Measurements from ENCODE around the gene ZNF784.

ZNF784 gene

DNA sequence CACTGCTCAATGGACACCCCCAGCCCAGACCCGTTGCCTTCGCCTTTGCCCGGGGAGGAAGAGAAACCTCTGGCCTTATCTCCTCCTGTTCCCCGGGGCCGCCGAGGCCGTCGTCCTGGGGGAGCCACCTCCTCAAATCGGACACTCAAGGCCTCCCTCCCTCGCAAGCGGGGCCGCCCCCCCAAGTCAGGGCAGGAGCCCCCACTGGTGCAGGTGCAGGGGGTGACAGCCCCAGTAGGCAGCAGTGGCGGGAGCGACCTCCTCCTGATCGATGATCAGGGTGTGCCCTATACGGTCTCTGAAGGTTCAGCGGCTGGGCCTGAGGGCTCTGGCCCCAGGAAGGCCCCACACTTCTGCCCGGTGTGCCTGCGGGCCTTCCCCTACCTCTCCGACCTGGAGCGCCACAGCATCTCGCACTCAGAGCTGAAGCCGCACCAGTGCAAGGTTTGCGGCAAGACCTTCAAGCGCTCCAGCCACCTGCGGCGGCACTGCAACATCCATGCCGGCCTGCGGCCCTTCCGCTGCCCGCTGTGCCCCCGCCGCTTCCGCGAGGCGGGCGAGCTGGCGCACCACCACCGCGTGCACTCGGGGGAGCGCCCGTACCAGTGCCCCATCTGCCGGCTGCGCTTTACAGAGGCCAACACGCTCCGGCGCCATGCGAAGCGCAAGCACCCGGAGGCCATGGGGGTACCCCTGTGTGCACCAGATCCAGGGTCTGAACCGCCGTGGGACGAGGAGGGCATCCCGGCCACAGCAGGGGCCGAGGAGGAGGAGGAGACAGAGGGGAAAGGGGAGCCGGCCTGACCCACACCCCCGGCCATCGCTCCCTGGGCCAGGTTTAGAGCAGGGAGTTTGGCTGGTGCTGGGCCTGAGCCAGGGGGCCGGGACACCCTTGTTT is 22.0 kb downstream of the ZNF784 start:
- DNase-seq (ENCODE audit: low spot score): no peak

DNA sequence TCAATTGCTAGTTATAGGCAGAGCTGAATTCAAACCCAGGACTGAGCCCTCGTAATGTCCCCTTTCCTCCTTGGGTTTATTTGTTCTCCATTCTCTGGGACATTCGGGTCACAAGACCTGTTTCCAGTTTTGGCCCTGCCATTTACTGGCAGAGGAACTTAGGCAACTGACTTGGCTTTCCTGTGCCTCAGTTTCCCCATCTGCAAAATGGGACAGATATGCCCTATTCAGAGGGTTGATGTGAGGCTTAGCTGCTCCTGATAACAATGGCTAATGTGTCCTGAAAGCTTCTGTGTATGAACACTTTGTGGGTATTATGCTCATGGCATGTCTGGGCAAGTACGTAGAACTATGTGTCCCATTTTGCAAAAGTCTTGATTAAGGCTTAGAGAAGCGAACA is 23.3 kb downstream of the ZNF784 start:
- no peak for DNase-seq (ENCODE audit: low spot score)

DNA sequence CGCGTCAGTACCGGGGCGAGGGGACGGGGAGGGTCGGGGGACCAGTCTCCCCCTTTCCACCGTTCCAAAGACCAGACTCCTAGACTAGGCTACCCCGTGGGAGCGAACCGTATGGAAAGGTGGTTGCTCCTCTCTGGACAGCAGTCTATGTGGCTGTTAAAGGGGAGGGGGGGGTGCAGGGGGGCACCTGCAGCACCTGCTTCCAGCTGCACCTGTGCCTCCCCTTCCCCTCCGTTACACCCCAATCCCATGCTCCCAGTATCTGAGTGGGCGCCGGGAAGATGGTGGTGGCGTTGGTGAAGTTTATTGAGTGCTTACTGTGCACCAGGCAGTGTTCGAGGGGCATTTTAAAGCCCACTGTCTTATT is 23.7 kb downstream of the ZNF784 start:
- no peak for DNase-seq (ENCODE audit: low spot score)

DNA sequence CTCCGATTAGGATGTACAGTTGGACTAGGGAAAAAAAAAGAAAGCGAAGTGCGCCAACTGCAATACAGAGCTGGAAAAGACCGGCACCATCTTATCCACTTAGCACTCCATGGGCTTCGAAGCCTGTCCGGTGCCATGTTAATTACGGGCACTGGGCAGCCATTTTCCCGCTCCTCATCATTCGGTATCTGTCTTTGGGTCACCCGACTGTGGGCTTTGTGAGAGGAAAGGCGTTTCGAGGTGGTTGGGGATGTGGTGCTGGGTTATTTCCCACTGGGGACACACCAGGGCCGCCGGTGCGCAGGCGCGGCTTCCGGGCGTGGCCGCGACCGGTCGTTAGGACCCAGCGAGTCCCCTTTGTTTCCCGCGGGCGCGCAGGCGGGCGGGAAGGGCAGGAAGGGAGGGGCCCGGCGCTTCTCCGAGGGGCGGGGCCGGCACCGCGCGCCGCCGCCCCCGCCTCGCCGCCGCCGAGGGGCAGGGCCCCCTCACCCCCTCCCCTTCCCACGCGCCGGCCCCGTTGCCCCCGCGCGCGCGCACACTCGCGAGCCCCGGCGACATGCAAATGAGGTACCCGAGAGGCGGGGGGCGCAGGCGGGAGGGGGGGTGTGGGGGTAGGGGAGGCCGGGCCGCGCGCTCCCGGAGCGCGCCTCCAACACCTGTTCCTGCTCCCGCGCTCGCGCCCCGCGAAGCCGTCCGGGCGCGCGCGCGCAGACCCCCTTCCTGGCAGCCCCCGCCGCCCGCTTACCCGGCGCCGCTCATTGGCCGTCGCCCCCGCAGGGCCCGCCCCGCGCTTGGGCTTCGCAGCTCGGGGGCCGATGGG is 24.3 kb downstream of the ZNF784 start, which contains the start of gene ZNF524:
Gene ZNF524, plus strand, starts transcription at position 447 of the 820 bp plus-strand sequence. CDS start 1,825 bp downstream, outside the sequence.
- DNase-seq (ENCODE audit: low spot score): peak; percentile 90

DNA sequence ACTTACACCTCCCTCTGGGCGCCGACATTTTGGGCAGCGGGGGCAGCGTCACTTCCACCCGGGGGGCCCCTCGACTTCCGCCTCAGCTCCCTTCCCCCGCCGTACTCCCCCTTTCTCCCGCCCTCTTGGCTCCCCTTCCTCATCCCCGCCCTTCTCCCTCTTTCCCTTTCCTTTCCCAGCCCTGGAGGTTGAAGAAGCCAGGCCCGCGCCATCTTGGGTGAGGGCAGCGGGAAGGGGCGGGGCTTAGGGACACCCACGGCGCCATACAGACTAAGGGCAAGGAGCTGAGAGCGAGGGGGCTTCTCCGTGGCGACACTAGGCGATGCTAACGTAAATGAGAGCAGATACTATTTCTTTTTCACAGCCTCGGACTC is 24.9 kb downstream of the ZNF784 start, which contains the start of gene FIZ1:
Gene FIZ1, minus strand, starts transcription at position 50 of the 374 bp plus-strand sequence. CDS start 1,652 bp downstream, outside the sequence.
- DNase-seq (ENCODE audit: low spot score): peak; percentile 95

DNA sequence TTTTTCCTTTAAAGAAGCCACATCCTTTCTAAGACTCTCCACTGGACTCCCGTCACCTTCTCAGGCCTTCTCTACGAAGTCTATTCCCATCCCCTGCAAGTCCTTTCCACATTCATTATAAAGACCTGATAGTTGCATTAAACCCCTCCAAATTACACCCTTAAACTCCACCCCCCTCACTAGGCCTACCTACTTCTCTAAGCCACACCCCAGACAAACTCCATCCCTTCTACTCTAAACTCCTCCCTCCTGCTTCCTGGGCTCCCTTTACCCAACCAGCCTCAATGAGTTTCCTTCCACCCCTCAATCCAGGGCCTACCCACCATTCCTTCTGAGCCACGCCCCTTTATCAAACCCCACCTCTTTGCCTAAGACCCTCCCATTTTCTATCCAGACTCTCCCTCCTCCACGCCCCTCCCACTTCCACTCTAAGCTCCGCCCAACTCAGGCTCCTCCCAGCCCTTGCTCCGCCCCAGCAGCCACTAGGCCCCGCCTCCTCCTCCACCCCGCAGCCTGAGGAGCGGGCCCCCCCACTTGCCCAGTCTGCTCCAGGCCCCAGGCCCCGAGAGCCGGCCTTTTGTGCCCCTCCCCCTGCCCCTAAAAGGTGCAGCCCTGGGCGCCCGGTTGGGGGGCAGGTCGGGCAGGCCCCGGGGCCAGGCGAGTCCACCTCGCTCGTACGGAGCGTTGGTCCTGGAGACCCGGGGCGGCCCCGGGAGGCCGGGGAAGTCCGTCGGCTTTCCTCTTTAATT is 25.5 kb downstream of the ZNF784 start:
- peak; percentile 91 for DNase-seq (ENCODE audit: low spot score)

- no peak for DNase-seq (ENCODE audit: low spot score)
These were observed 26.3 kb downstream of the ZNF784 start for GRCh38 chr19:55598034-55598433.

- no peak for DNase-seq (ENCODE audit: low spot score)
These were observed 26.9 kb downstream of the ZNF784 start for GRCh38 chr19:55597501-55597921.

DNA sequence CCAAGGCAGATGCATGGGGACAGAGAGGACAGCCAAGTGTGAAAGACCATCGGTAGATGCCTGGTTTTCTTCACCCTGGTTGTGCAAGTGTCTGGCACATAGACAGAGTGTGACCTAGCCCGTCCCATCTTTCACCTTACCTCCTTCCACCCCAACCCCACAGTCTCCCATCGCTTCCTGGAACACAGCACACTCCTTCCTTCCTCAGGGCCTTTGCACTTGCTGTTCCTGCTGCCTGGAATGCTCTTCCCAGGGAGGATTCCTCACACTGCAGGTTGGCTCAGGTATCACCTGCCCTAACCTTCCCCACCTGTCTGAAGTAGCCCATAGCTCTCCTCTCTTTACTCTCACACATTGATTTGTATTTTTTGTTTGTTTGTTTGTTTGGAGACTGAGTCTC is 28.1 kb downstream of the ZNF784 start:
- DNase-seq (ENCODE audit: low spot score): no peak

DNA sequence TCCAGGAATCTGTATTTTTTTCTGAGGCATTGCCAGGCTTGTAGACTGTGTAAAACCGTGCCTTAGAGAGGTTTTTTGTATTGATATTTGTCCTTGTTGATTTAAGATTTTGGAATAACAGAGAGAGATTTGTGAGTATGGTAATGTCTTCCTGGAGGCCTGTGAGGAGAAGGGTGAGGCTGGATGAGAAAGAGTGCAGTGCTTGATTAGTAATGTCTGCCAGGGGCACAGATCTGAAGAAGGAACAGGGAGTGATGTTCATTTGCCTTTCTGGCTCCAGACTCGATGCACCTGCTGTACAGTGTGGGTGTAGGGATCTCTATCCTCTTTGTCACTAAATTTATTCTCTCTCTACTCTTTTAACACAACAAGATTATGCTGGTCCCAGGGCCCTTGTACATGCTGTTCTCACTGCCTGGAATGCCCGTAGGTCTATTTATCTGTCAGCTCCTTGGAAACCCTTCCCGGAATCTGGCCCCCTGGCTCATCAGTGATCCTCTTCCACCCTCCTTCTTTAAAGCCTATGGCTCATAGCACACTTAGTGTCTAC is 29.3 kb downstream of the ZNF784 start:
- no peak for DNase-seq (ENCODE audit: low spot score)

GRCh38 chr19:55593096-55593772 is 31.1 kb downstream of the ZNF784 start:
- DNase-seq (ENCODE audit: low spot score): no peak

GRCh38 chr19:55592391-55593090 is 31.8 kb downstream of the ZNF784 start:
- DNase-seq (ENCODE audit: low spot score): no peak

DNA sequence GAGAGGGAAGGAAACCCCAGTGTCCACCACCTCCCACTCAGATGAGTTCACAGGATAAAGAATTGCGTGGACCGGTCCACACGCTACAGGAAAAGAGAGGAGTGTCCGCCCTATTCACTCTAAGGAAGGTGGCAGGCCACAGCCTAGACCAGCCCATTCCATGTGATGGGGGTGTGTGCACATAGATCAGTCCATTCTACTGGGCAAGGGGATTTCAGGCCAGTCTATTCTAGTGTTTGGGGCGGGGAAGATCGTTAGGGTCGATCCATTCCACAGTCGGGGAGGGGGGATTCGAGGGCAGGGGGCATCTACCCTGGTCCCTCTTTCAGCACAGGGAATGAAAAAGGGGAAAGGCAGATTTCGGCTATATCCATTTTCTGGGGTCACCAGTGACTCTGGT is 32.8 kb downstream of the ZNF784 start:
- DNase-seq (ENCODE audit: low spot score): no peak

GRCh38 chr19:55590617-55591016 is 33.7 kb downstream of the ZNF784 start:
- DNase-seq (ENCODE audit: low spot score): peak; percentile 23

DNA sequence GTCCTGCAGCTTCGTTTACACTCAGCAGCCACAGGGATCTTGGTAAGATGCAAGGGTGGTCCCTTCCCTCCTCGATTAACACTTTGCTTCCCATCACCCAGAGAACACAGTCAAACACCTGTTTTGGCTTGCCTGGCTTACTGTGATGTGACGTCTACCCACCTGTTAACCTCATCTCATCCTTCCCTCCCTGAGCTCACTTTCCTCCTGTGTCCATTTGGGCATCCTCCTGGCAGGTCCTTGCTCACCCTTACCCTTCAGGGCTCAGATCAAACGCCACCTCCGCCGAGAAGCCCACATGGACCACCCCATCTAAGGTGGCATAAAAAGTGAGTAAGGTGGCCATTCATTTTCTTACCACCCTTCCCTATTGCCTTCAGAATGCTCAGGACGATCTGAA is 34.3 kb downstream of the ZNF784 start:
- DNase-seq (ENCODE audit: low spot score): no peak

DNA sequence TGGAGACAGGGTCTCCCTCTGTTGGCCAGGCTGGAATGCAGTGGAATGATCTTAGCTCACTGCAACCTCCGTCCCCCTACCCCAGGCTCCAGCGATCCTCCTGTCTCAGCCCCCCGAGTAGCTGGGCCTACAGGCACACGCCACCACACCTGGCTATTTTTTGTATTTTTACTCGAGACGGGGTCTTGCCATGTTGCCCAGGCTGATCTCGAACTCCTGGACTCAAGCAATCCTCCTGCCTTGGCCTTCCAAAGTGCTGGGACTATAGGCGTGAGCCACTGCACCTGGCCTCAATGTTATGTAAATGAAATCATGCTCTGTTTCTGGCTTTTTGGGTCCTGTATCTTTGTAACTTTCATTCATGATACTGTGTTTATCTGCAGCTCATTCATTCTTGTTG is 35.6 kb downstream of the ZNF784 start:
- no peak for DNase-seq (ENCODE audit: low spot score)

DNA sequence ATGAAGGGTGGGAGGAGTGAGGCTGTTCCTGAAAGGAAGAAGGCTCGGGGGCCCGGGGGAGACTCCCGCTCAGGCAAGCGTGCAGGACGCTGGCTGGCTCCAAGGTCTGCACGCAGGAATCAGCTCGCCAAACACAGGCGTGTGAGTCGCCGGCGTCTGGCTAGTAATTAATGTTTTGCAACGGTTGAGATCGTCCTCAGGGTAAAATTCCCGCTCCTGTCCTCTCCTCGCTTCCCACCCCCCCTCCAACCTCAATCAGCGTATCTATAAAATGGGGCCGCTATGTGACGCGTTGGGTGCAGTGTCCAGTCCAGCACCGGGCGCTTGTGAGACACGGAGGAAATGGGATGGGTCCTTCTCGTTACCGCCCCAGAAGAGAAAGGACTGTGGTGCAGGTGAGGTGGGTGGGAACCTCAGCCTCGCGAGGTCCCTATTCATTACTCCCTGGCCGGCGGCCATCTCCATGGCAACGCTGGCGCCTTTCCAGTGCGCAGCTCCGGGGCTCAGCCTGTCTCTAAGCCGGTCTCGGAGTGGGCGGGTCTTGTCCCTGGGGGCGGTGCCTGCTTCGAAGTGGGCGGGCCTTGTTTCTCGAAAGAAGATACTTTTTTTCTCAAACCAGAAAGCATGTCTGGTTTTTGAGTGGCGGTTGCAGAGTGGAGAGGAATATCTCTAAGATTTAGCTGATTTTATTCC is 37.2 kb downstream of the ZNF784 start:
- DNase-seq (ENCODE audit: low spot score): peak; percentile 95

DNA sequence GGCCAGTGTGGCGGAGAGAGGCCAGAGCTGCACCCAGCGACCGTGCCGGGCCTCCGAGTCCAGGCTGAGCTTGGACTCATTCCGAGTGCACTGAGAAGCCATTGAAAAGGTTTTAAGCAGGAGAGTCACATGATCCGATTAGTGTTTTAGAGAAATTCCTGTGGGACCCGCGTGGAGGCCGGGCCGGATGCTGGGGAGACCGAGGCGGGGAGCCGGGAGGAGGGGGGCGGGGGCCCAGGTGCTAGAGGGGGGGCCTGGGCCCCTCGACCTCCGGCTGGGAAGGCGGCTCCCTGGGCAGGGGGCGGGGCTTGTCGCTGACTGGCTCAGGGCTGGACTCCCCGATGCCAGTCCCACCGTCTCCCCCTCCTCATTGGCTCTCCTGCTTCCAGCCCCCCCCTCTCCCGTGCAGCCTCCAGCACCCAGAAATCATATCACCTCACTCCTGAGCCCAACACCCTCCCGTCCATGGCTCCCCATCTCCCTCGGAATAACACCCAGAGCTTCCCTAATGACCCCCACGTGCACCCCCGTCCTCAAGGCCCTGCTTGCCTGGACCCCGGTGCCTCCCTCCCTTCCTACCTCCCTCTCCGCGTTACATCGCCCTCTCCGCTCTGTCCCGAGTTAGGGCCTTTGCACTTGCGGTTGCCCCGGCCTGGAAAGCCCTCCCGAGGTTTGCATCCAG is 38.6 kb downstream of the ZNF784 start:
- DNase-seq (ENCODE audit: low spot score): peak; percentile 66

DNA sequence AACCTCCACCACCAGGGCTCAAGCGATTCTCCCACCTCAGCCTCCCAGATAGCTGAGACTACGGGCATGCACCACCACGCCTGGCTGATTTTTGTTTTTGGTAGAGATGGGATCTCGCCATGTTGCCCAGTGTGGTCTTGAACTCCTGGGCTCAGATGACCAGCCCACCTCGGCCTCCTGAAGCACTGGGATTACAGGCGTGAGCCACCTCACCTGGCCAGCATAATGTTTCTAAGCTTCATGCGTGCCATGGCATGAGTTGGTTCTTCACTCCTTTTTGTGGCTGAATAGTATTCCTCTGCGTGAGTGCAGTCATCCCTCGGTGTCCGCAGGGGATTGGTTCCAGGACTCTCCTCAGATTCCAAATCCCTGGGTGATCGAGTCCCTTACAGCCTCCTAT is 39.5 kb downstream of the ZNF784 start:
- DNase-seq (ENCODE audit: low spot score): no peak

Measured in hepatic stellate cell (primary cell).